Neural cell (in vitro differentiated cells): ENCODE data around the gene PTPRZ1. TPM values are rescaled to one million over a fixed set of nuclear protein-coding genes. Genes with fewer than 3 reads are reported as not detected.

ENCODE experiments used
- H2AFZ ChIP-seq: fragments of 200-600, 300-800 bp; sonication (generic), shearing (Covaris generic); 2 replicates; pipeline ENCODE4 v1.6.0; 2014; ENCODE audit warnings: low read depth, mild to moderate bottlenecking, antibody characterized with exemption, low read length, moderate library complexity
- H3F3A ChIP-seq: fragments of 200-600 bp; shearing (Covaris generic); 2 replicates; pipeline ENCODE4 v1.6.1; 2016; ENCODE audit warnings: mild to moderate bottlenecking, moderate library complexity, mixed read lengths, antibody characterized with exemption, low read length; ENCODE audit not compliant: insufficient read depth, poor library complexity, severe bottlenecking
- H3K27ac ChIP-seq: fragments of 200-600, 300-800 bp; sonication (generic), shearing (Covaris generic); 2 replicates; pipeline ENCODE4 v1.5.1; 2014; ENCODE audit warnings: mild to moderate bottlenecking, low read length, moderate library complexity
- H3K27me3 ChIP-seq: fragments of 300-800, 200-600 bp; sonication (generic), shearing (Covaris generic); 2 replicates; pipeline ENCODE4 v1.6.0; 2014; ENCODE audit warnings: mild to moderate bottlenecking, low read depth, low read length, moderate library complexity; ENCODE audit not compliant: insufficient read depth
- H3K36me3 ChIP-seq: fragments of 300-800, 200-600 bp; sonication (generic), shearing (Covaris generic); 2 replicates; pipeline ENCODE4 v1.5.1; 2014; ENCODE audit warnings: mild to moderate bottlenecking, antibody characterized with exemption, low read length, moderate library complexity; ENCODE audit not compliant: insufficient read depth
- H3K4me2 ChIP-seq: fragments of 300-800, 200-600 bp; sonication (generic), shearing (Covaris generic); 2 replicates; pipeline ENCODE4 v1.6.0; 2014; ENCODE audit warnings: mild to moderate bottlenecking, low read length
- H3K4me3 ChIP-seq: fragments of 300-800, 200-600 bp; sonication (generic), shearing (Covaris generic); 2 replicates; pipeline ENCODE4 v1.5.1; 2014; ENCODE audit warnings: mild to moderate bottlenecking, low read length, moderate library complexity
- H3K79me2 ChIP-seq: fragments of 200-600 bp; shearing (Covaris generic); replicated peaks from 2 replicates; pipeline ENCODE4 v1.6.0; 2014; ENCODE audit warnings: mild to moderate bottlenecking, low read length, moderate library complexity; ENCODE audit not compliant: insufficient read depth
- H3K9ac ChIP-seq: fragments of 300-800, 200-600 bp; sonication (generic), shearing (Covaris generic); 2 replicates; pipeline ENCODE4 v1.6.1; 2016; ENCODE audit warnings: mild to moderate bottlenecking, low read length, mixed read lengths
- H3K9me2 ChIP-seq: fragments of 200-600 bp; shearing (Covaris generic); 2 replicates; pipeline ENCODE4 v1.6.1; 2016; ENCODE audit warnings: mild to moderate bottlenecking, low read length, mixed read lengths; ENCODE audit not compliant: insufficient read depth
- H3K9me3 ChIP-seq: fragments of 200-600, 300-800 bp; sonication (generic), shearing (Covaris generic); 2 replicates; pipeline ENCODE4 v1.6.1; 2016; ENCODE audit warnings: mild to moderate bottlenecking, mixed run types, low read length, moderate library complexity, mixed read lengths
- H4K20me1 ChIP-seq: fragments of 200-600 bp; shearing (Covaris generic); 2 replicates; pipeline ENCODE4 v1.6.1; 2016; ENCODE audit warnings: mild to moderate bottlenecking, mixed run types; ENCODE audit not compliant: insufficient read depth
- EP300 ChIP-seq: fragments of 450-650 bp; conservative IDR thresholded peaks from 2 replicates; pipeline ENCODE4 v1.6.1; 2014; ENCODE audit warnings: antibody characterized with exemption, mild to moderate bottlenecking, moderate library complexity; ENCODE audit not compliant: poor library complexity, severe bottlenecking
- EZH2 ChIP-seq: fragments of 200-600, 300-800 bp; shearing (Covaris generic), sonication (generic); IDR thresholded peaks from 2 replicates; pipeline ENCODE4 v1.6.1; 2014; ENCODE audit warnings: antibody characterized with exemption, low read length, borderline replicate concordance, mild to moderate bottlenecking; ENCODE audit not compliant: insufficient read depth, poor library complexity, severe bottlenecking
- MXI1 ChIP-seq: fragments of 450-650 bp; conservative IDR thresholded peaks from 2 replicates; pipeline ENCODE4 v1.6.1; 2014; ENCODE audit warnings: antibody characterized with exemption, mild to moderate bottlenecking; ENCODE audit not compliant: poor library complexity, severe bottlenecking
- POLR2AphosphoS5 ChIP-seq: IDR thresholded peaks from 2 replicates; pipeline ENCODE4 v1.6.1; 2012
- RAD21 ChIP-seq: fragments of 450-650 bp; conservative IDR thresholded peaks from 2 replicates; pipeline ENCODE4 v1.6.1; 2014; ENCODE audit warnings: antibody characterized with exemption, mild to moderate bottlenecking, moderate library complexity
- SMC3 ChIP-seq: fragments of 450-650 bp; conservative IDR thresholded peaks from 2 replicates; pipeline ENCODE4 v1.6.1; 2014; ENCODE audit warnings: antibody characterized with exemption, mild to moderate bottlenecking, moderate library complexity; ENCODE audit not compliant: poor library complexity
- TAF1 ChIP-seq: IDR thresholded peaks from 2 replicates; pipeline ENCODE4 v1.6.1; 2012; ENCODE audit warnings: low read depth
- polyA plus RNA-seq: library from polyadenylated mRNA; depleted of rRNA; stranded (reverse); fragments of >200 nt; gene quantifications from 2 replicates; pipeline ENCODE4 v1.2.3, GENCODE V29; 2014
- TF ChIP-seq, protein P1 (sequence below): IDR thresholded peaks from 2 replicates; pipeline ENCODE4 v1.6.1; 2012; ENCODE audit warnings: borderline replicate concordance

The PTPRZ1 gene
- polyA plus RNA-seq, 1 donor from 2014 or later, result 11.8 TPM

DNA sequence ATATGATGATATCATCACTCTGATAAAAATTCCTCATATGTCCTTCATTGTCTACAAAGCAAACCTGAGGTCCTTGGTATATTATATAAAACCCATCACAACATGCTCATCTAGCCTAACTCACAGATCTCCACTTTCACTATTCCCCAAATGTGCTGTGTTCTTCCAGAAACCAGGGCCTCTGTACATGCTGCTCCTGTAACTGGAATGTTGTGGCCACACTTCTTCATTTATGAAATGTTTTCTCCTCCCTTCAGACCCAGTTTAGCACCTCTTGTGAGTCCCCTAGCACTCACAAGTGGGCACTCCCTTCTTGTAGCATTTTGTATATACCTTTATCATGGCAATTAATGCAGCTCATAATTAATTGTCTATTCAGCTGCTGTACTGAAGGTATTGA lies 209.2 kb downstream of the PTPRZ1 start:
- TF ChIP-seq, protein P1, sequence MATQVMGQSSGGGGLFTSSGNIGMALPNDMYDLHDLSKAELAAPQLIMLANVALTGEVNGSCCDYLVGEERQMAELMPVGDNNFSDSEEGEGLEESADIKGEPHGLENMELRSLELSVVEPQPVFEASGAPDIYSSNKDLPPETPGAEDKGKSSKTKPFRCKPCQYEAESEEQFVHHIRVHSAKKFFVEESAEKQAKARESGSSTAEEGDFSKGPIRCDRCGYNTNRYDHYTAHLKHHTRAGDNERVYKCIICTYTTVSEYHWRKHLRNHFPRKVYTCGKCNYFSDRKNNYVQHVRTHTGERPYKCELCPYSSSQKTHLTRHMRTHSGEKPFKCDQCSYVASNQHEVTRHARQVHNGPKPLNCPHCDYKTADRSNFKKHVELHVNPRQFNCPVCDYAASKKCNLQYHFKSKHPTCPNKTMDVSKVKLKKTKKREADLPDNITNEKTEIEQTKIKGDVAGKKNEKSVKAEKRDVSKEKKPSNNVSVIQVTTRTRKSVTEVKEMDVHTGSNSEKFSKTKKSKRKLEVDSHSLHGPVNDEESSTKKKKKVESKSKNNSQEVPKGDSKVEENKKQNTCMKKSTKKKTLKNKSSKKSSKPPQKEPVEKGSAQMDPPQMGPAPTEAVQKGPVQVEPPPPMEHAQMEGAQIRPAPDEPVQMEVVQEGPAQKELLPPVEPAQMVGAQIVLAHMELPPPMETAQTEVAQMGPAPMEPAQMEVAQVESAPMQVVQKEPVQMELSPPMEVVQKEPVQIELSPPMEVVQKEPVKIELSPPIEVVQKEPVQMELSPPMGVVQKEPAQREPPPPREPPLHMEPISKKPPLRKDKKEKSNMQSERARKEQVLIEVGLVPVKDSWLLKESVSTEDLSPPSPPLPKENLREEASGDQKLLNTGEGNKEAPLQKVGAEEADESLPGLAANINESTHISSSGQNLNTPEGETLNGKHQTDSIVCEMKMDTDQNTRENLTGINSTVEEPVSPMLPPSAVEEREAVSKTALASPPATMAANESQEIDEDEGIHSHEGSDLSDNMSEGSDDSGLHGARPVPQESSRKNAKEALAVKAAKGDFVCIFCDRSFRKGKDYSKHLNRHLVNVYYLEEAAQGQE, result no peak
- TF ChIP-seq EP300 (no peak), RAD21 (no peak), SMC3 (no peak), MXI1 (no peak), POLR2AphosphoS5 (no peak), TAF1 (no peak), EZH2 (no peak)

DNA sequence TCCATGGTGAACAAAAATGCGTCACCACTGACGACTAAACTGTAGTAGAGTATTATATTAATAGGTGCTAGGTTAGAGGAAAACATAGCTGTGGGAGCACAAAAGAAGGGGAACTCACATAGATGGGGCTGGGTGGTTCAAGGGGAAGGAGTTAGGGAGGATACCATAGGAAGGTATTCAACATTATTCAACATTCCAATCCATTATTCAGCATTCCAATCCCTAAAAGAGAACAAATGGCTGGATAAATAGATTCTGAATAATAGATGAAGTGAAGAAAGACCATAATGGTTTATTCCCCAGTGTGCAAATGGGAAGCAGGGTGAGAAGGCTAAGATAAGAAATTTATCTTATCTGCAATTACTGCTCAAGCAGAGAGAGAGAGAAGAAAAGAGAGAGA lies 209.7 kb downstream of the PTPRZ1 start:
- Histone ChIP-seq H3K9me3 (no peaks in the 10 kb centered on the region), H3K9me2 (no peaks in the 10 kb centered on the region), H3K27ac (no peak overlapping the region), H3K79me2 (no peaks in the 10 kb centered on the region), H3K27me3 (no peaks in the 10 kb centered on the region), H3F3A (no peaks in the 10 kb centered on the region), H3K36me3 (peaks cover under 1% of the 10 kb centered on the region), H3K4me3 (no peak overlapping the region), H3K4me2 (no peak overlapping the region), H4K20me1 (no peaks in the 10 kb centered on the region), H2AFZ (no peak overlapping the region), H3K9ac (no peak overlapping the region)
- no peak for TF ChIP-seq RAD21
- TF ChIP-seq EP300, result no peak
- no peak for TF ChIP-seq SMC3
- TF ChIP-seq MXI1, result no peak
- TF ChIP-seq EZH2, result no peak
- TF ChIP-seq, protein P1, result no peak

More for the DNA sequence above, 209.2 kb downstream of the PTPRZ1 start:
- no peaks in the 10 kb centered on the region for H3K9me3 ChIP-seq
- no peak overlapping the region for H3K4me2 ChIP-seq
- H3K9me2 ChIP-seq, result no peaks in the 10 kb centered on the region
- H3K27me3 ChIP-seq, result no peaks in the 10 kb centered on the region
- H4K20me1 ChIP-seq, result no peaks in the 10 kb centered on the region
- no peak overlapping the region for H3K4me3 ChIP-seq
- H3F3A ChIP-seq, result no peaks in the 10 kb centered on the region
- peaks cover 4% of the 10 kb centered on the region for H3K36me3 ChIP-seq
- no peak overlapping the region for H3K9ac ChIP-seq
- no peaks in the 10 kb centered on the region for H3K79me2 ChIP-seq
- no peak overlapping the region for H2AFZ ChIP-seq
- no peak overlapping the region for H3K27ac ChIP-seq
